Neuronal stem cell (in vitro differentiated cells): Measurements from ENCODE around the gene TRIOBP.

Source experiments
- DNase-seq: peaks from one replicate; pipeline ENCODE4 v3.0.0-alpha.2; 2013; ENCODE audit warnings: low spot score
- H2AFZ ChIP-seq: one replicate; pipeline ENCODE4 v1.6.1; 2013; ENCODE audit warnings: mild to moderate bottlenecking, low read length, inconsistent platforms
- H2AK5ac ChIP-seq: 2 replicates; pipeline ENCODE4 v1.6.1; 2013; ENCODE audit warnings: low read depth, mild to moderate bottlenecking, inconsistent platforms, low read length, moderate library complexity, mixed read lengths
- H2BK120ac ChIP-seq: 2 replicates; pipeline ENCODE4 v1.6.1; 2013; ENCODE audit warnings: low read depth, mild to moderate bottlenecking, inconsistent platforms, low read length, moderate library complexity, mixed read lengths
- H2BK12ac ChIP-seq: one replicate; pipeline ENCODE4 v1.6.1; 2013; ENCODE audit warnings: low read length, inconsistent platforms
- H2BK15ac ChIP-seq: 2 replicates; pipeline ENCODE4 v1.6.1; 2013; ENCODE audit warnings: mild to moderate bottlenecking, low read length, inconsistent platforms, mixed read lengths
- H2BK5ac ChIP-seq: one replicate; pipeline ENCODE4 v1.6.1; 2013; ENCODE audit warnings: inconsistent platforms, mild to moderate bottlenecking, low read length, moderate library complexity
- H3K14ac ChIP-seq: one replicate; pipeline ENCODE4 v1.6.1; 2013; ENCODE audit warnings: low read length, inconsistent platforms
- H3K18ac ChIP-seq: 2 replicates; pipeline ENCODE4 v1.6.1; 2013; ENCODE audit warnings: low read length, inconsistent platforms
- H3K23ac ChIP-seq: 2 replicates; pipeline ENCODE4 v1.6.1; 2013; ENCODE audit warnings: low read depth, mild to moderate bottlenecking, mixed read lengths, low read length, inconsistent platforms; ENCODE audit not compliant: poor library complexity
- H3K27ac ChIP-seq: replicated peaks from 3 replicates; pipeline ENCODE4 v1.5.1; 2013; ENCODE audit warnings: low read length, inconsistent platforms
- H3K27me3 ChIP-seq, 3 experiments: 2 replicates each; pipeline ENCODE4 v1.6.1; 2013; ENCODE audit warnings: low read length in 3 of 3, mild to moderate bottlenecking in 2 of 3, inconsistent platforms in 1 of 3, low read depth in 1 of 3, mixed read lengths in 1 of 3, moderate library complexity in 1 of 3; ENCODE audit not compliant: control insufficient read depth in 3 of 3, insufficient read depth in 3 of 3
- H3K36me3 ChIP-seq, 2 donors: replicated peaks in 1 of 2; 2 replicates each; pipeline ENCODE4 v1.6.1; 2013; ENCODE audit warnings: low read length in 2 of 2; ENCODE audit not compliant: control insufficient read depth in 2 of 2, insufficient read depth in 2 of 2
- H3K4ac ChIP-seq: 2 replicates; pipeline ENCODE4 v1.6.1; 2013; ENCODE audit warnings: inconsistent platforms, mild to moderate bottlenecking, low read length, moderate library complexity
- H3K4me1 ChIP-seq, 2 donors: 1 replicate in 1 of 2; 2 replicates in 1 of 2; pipeline ENCODE4 v1.6.1; 2013; ENCODE audit warnings: low read length in 2 of 2, low read depth in 1 of 2; ENCODE audit not compliant: control insufficient read depth in 2 of 2, insufficient read depth in 1 of 2
- H3K4me2 ChIP-seq: one replicate; pipeline ENCODE4 v1.6.1; 2013; ENCODE audit warnings: mild to moderate bottlenecking, low read length, inconsistent platforms; ENCODE audit not compliant: insufficient read depth, poor library complexity, severe bottlenecking
- H3K4me3 ChIP-seq, 2 donors: 2 replicates each; pipeline ENCODE4 v1.5.1; 2013; ENCODE audit warnings: low read length in 2 of 2, mild to moderate bottlenecking in 2 of 2, inconsistent platforms in 1 of 2, moderate library complexity in 1 of 2
- H3K79me1 ChIP-seq: one replicate; pipeline ENCODE4 v1.6.1; 2013; ENCODE audit warnings: low read depth, mild to moderate bottlenecking, inconsistent platforms, low read length, moderate library complexity
- H3K9ac ChIP-seq: one replicate; pipeline ENCODE4 v1.6.1; 2013; ENCODE audit warnings: mild to moderate bottlenecking, low read depth, low read length, inconsistent platforms; ENCODE audit not compliant: poor library complexity
- H3K9me3 ChIP-seq, 2 donors: replicated peaks in 1 of 2; 2 replicates each; pipeline versions ENCODE3 to v1.6.1; 2013; ENCODE audit warnings: low read length in 2 of 2, mild to moderate bottlenecking in 2 of 2, inconsistent platforms in 1 of 2, low read depth in 1 of 2, mixed read lengths in 1 of 2, moderate library complexity in 1 of 2; ENCODE audit not compliant: control insufficient read depth in 2 of 2, insufficient read depth in 1 of 2
- H4K8ac ChIP-seq: one replicate; pipeline ENCODE4 v1.6.1; 2013; ENCODE audit warnings: low read depth, mild to moderate bottlenecking, inconsistent platforms, low read length, moderate library complexity
- H4K91ac ChIP-seq: one replicate; pipeline ENCODE4 v1.6.1; 2013; ENCODE audit warnings: low read length, low read depth, mild to moderate bottlenecking, inconsistent platforms; ENCODE audit not compliant: poor library complexity
- WGBS, 2 donors: extraction: QIAGEN DNeasy Blood & Tissue Kit; methylation state at CpG; one replicate each; pipeline ENCODE4 v1.1.7; 2013; ENCODE audit warnings: missing lambda C conversion rate in 2 of 2, mixed read lengths in 1 of 2; ENCODE audit not compliant: insufficient read length in 2 of 2, insufficient replicate concordance in 1 of 2; ENCODE audit errors: extremely low coverage in 2 of 2; 5-methylcytosine and 5-hydroxymethylcytosine counted together

Gene TRIOBP

GRCh38 chr22:37672920-37673455, 23.9 kb upstream of the TRIOBP start:
- Histone ChIP-seq H3K18ac (no peak overlapping the region), H3K9ac (no peak overlapping the region), H2BK120ac (no peak overlapping the region), H3K23ac (no peak overlapping the region), H3K27me3 (no peaks in the 10 kb centered on the region), H4K8ac (no peak overlapping the region), H2AK5ac (peak overlapping the region; percentile 9), H2AFZ (no peak overlapping the region), H3K4me1 (peaks cover 11 to 12% of the 10 kb centered on the region in 2 donors), H3K4ac (no peak overlapping the region), H3K4me3 (no peak overlapping the region), H2BK15ac (peak overlapping the region; percentile 62), H2BK12ac (no peak overlapping the region), H3K36me3 (peaks cover 0 to 7% of the 10 kb centered on the region in 2 donors), H3K27ac (no peak overlapping the region), H3K4me2 (no peak overlapping the region), H2BK5ac (no peak overlapping the region), H3K9me3 (no peaks in the 10 kb centered on the region), H3K79me1 (peaks cover 3% of the 10 kb centered on the region), H4K91ac (no peak overlapping the region), H3K14ac (no peak overlapping the region)
- WGBS, 2 donors: no CpG with 5 or more reads among the region's 11 CpGs
- DNase-seq: no peak

GRCh38 chr22:37674248-37674647, 22.6 kb upstream of the TRIOBP start:
- Histone ChIP-seq H2BK12ac (no peak overlapping the region), H3K4me1 (peaks cover 11 to 12% of the 10 kb centered on the region in 2 donors), H2BK120ac (no peak overlapping the region), H3K4me2 (no peak overlapping the region), H2BK15ac (no peak overlapping the region), H3K23ac (no peak overlapping the region), H2AK5ac (no peak overlapping the region), H3K4ac (no peak overlapping the region), H3K9ac (no peak overlapping the region), H3K14ac (no peak overlapping the region), H3K9me3 (no peaks in the 10 kb centered on the region), H3K36me3 (peaks cover 0 to 4% of the 10 kb centered on the region in 2 donors), H3K18ac (no peak overlapping the region), H3K4me3 (no peak overlapping the region), H3K27me3 (no peaks in the 10 kb centered on the region), H2AFZ (no peak overlapping the region), H2BK5ac (no peak overlapping the region), H4K8ac (no peak overlapping the region), H4K91ac (no peak overlapping the region), H3K79me1 (peaks cover 3% of the 10 kb centered on the region), H3K27ac (no peak overlapping the region)
- no peak for DNase-seq
- no CpG with 5 or more reads among the region's 12 CpGs for WGBS, 2 donors

GRCh38 chr22:37674951-37675929, 21.6 kb upstream of the TRIOBP start, which contains the start of gene LGALS1:
LGALS1 (plus strand) TSS chr22:37675636; CDS start chr22:37675703, 67 bp downstream.
- peak within 1 kb of the TSS; percentile 44 for H3K9ac ChIP-seq
- peak within 1 kb of the TSS; percentile 41 for H2BK12ac ChIP-seq
- peak within 1 kb of the TSS; percentile 76 for H3K4ac ChIP-seq
- H3K4me3 ChIP-seq: peak within 1 kb of the TSS; percentile 55 to 71
- peak within 1 kb of the TSS; percentile 88 for H2BK15ac ChIP-seq
- DNase-seq: no peak
- peak within 1 kb of the TSS; percentile 73 for H3K23ac ChIP-seq
- H2AFZ ChIP-seq: peak within 1 kb of the TSS; percentile 91
- H2BK120ac ChIP-seq: peak within 1 kb of the TSS; percentile 87
- WGBS, 2 donors: no CpG with 5 or more reads among the region's 34 CpGs
- peak within 1 kb of the TSS; percentile 43 for H3K4me2 ChIP-seq
- peak within 1 kb of the TSS; percentile 58 for H4K8ac ChIP-seq
- no peaks in the 10 kb centered on the region for H3K9me3 ChIP-seq
- peak within 1 kb of the TSS; percentile 95 for H4K91ac ChIP-seq
- H2AK5ac ChIP-seq: peak within 1 kb of the TSS; percentile 97
- H3K27me3 ChIP-seq: peaks cover 0 to 2% (median 0%) of the 10 kb centered on the region in 3 experiments
- H3K4me1 ChIP-seq: peaks cover 11 to 12% of the 10 kb centered on the region in 2 donors
- peak within 1 kb of the TSS; percentile 56 for H3K14ac ChIP-seq
- H3K79me1 ChIP-seq: peaks cover 3% of the 10 kb centered on the region
- H3K18ac ChIP-seq: peak within 1 kb of the TSS; percentile 89
- peak within 1 kb of the TSS; percentile 62 for H3K27ac ChIP-seq
- H3K36me3 ChIP-seq: no peaks in the 10 kb centered on the region
- H2BK5ac ChIP-seq: peak within 1 kb of the TSS; percentile 63
